HG03354 (cell line): ENCODE data around the gene ALPG.
"Not testable (repeated sequence)": the region's sequence is repeated elsewhere in the genome, so short reads cannot be mapped to it uniquely, and the experiment has no call there.

Experiments used
- ATAC-seq: cut with Tn5 transposase; IDR thresholded peaks from one replicate; pipeline ENCODE4 v1.9.1; 2021; ENCODE audit warnings: mild to moderate bottlenecking; ENCODE audit not compliant: unreplicated experiment, poor library complexity, severe bottlenecking

The ALPG gene

GRCh38 chr2:232390661-232391060 is 16.0 kb upstream of the ALPG start:
- ATAC-seq = no peak

- ATAC-seq = no peak
Measured at GRCh38 chr2:232393556-232393955, 13.1 kb upstream of the ALPG start.

- not testable (repeated sequence) for ATAC-seq
Measured at GRCh38 chr2:232394431-232394830, 12.2 kb upstream of the ALPG start.

- no peak for ATAC-seq
Measured at GRCh38 chr2:232395586-232395985, 11.1 kb upstream of the ALPG start.

- ATAC-seq = no peak
Measured at GRCh38 chr2:232396683-232397082, 10.0 kb upstream of the ALPG start.

- no peak for ATAC-seq
Measured at GRCh38 chr2:232398293-232399034, 8.2 kb upstream of the ALPG start.

- no peak for ATAC-seq
Measured at GRCh38 chr2:232400256-232401015, 6.2 kb upstream of the ALPG start.

GRCh38 chr2:232402518-232402917 is 4.1 kb upstream of the ALPG start:
- no peak for ATAC-seq

GRCh38 chr2:232405943-232406510 is 617 bp upstream of the ALPG start:
- ATAC-seq = no peak

- not testable (repeated sequence) for ATAC-seq
Measured at GRCh38 chr2:232407428-232408150, 945 bp downstream of the ALPG start.

- ATAC-seq = not testable (repeated sequence)
Measured at GRCh38 chr2:232408269-232408668, 1.6 kb downstream of the ALPG start.

- ATAC-seq = not testable (repeated sequence)
Measured at GRCh38 chr2:232409617-232410016, 3.0 kb downstream of the ALPG start.

GRCh38 chr2:232410238-232410900 is 3.7 kb downstream of the ALPG start:
- ATAC-seq = no peak

- ATAC-seq = no peak
Measured at GRCh38 chr2:232411901-232412629, 5.4 kb downstream of the ALPG start.

- no peak for ATAC-seq
Measured at GRCh38 chr2:232412986-232413385, 6.3 kb downstream of the ALPG start.

GRCh38 chr2:232415138-232415690 is 8.6 kb downstream of the ALPG start:
- ATAC-seq = no peak

- ATAC-seq = no peak
Measured at GRCh38 chr2:232415736-232416520, 9.3 kb downstream of the ALPG start.
